ENCODE results near the gene EZR. TPM values are rescaled to one million over a fixed set of nuclear protein-coding genes. Genes with fewer than 3 reads are reported as not detected.

EZR gene
- total RNA-seq, 1 experiment from 2014 or later: 1,402 TPM

- H3K36me3 ChIP-seq (ENCODE audit: control insufficient read depth in 1 of 2, insufficient read depth in 2 of 2, low read length in 2 of 2): peaks cover 2 to 32% of the 10 kb centered on the region in 2 experiments
- intact Hi-C loops (cut with micrococcal nuclease): loop anchor here (2.0 to 10.0 kb wide), 2 partner anchors 54 to 344 kb away; no protein-coding TSS in a partner anchor
- no peaks in the 10 kb centered on the region for H3K27me3 ChIP-seq (ENCODE audit: insufficient read depth, low read length)
- H4K20me1 ChIP-seq (ENCODE audit: insufficient read depth): 0 out of 2 replicates have a peak, but pooled peaks cover under 1% of the 10 kb centered on the region
- no peak for DNase-seq (ENCODE audit: low read depth, low spot score)
- ChIA-PET POLR2A (interaction anchor here (0.6 to 9.3 kb wide), 4 partner anchors 12 to 108 kb away, joined by 3 to 39 read pairs (median 3); no protein-coding TSS in a partner anchor), RAD21 (ENCODE audit: low non-redundant PET in 1 of 2, low total read pairs in 2 of 2, uncharacterized antibody in 2 of 2, unreplicated experiment in 2 of 2) (interaction anchor here in 1 of 2 experiments (1.1 kb wide), 1 partner anchor 42 kb away, joined by 3 read pairs; no protein-coding TSS in a partner anchor), CTCF (interaction anchor here (0.5 kb wide), 1 partner anchor 16 kb away, joined by 4 read pairs; no protein-coding TSS in a partner anchor)
- no peaks in the 10 kb centered on the region for H3K9me2 ChIP-seq (ENCODE audit: insufficient read depth)
- H3K9me3 ChIP-seq (ENCODE audit: control insufficient read depth in 1 of 2, insufficient read depth in 1 of 2, low read depth in 1 of 2, low read length in 2 of 2): no peaks in the 10 kb centered on the region
- H3K79me2 ChIP-seq (ENCODE audit: insufficient read depth, low read length): peaks cover under 1% of the 10 kb centered on the region; the same call in 1 of the 2 replicates
- H3K27ac ChIP-seq (ENCODE audit: low read depth, low read length): peak overlapping the region; percentile 57
- peak overlapping the region; percentile 29 for H3K9ac ChIP-seq (ENCODE audit: low read length)
- no peak overlapping the region for H2AFZ ChIP-seq (ENCODE audit: low read depth, low read length, poor library complexity, severe bottlenecking)
- no TSS peak for BruUV-seq (replicated peaks)
- H3K4me3 ChIP-seq (replicated peaks in 1 of 2; ENCODE audit: low read depth in 1 of 2, low read length in 2 of 2): no peak overlapping the region
- 0 out of 2 replicates have a peak overlapping the region, but pooled peaks have one; percentile 22 for H3K4me2 ChIP-seq (ENCODE audit: low read length)
- H3K4me1 ChIP-seq (ENCODE audit: control insufficient read depth in 1 of 2, insufficient read depth in 2 of 2, low read length in 2 of 2): peaks cover 48 to 95% of the 10 kb centered on the region in 2 experiments; a peak in 3 of 4 replicates
- TF ChIP-seq CTCF (IDR thresholded peaks at IDR 0.05 in 2 of 3, conservative IDR thresholded peaks at IDR 0.05 in 1 of 3; ENCODE audit: borderline replicate concordance in 1 of 3, insufficient read depth in 1 of 3, low read depth in 2 of 3, low read length in 2 of 3): no peak
- no peak for TF ChIP-seq SP1 (IDR thresholded peaks at IDR 0.05; ENCODE audit: low read depth)
- TF ChIP-seq EZH2phosphoT487 (IDR thresholded peaks at IDR 0.05; ENCODE audit: borderline replicate concordance): no peak
- no peak for ATAC-seq
These were observed 58.4 kb downstream of the EZR start for GRCh38 chr6:158760618-158761250.

Data from HCT116 (cell line).